DND-41 (cell line): Measurements from ENCODE around the gene YIPF3.

Source experiments
- ATAC-seq: fragments of 200-7000 bp; cut with Tn5 transposase; 3 replicates; pipeline ENCODE4 v1.9.1; 2021; ENCODE audit warnings: low read depth; ENCODE audit not compliant: insufficient read depth
- DNase-seq: peaks from one replicate; pipeline ENCODE4 v3.0.0-alpha.2; 2020
- H2AFZ ChIP-seq: 2 replicates; pipeline ENCODE4 v1.6.0; 2012; ENCODE audit warnings: low read depth, low read length
- H3K27ac ChIP-seq: 2 replicates; pipeline ENCODE4 v1.5.1; 2012; ENCODE audit warnings: low read length, inconsistent platforms
- H3K27me3 ChIP-seq: fragments of 200-600 bp; sonication (generic); 2 replicates; pipeline ENCODE4 v1.6.0; 2012; ENCODE audit warnings: low read length, mild to moderate bottlenecking, inconsistent platforms; ENCODE audit not compliant: insufficient read depth, poor library complexity
- H3K36me3 ChIP-seq: 2 replicates; pipeline ENCODE4 v1.5.1; 2012; ENCODE audit warnings: low read length, inconsistent platforms; ENCODE audit not compliant: insufficient read depth
- H3K4me1 ChIP-seq: 2 replicates; pipeline ENCODE4 v1.5.1; 2012; ENCODE audit warnings: mild to moderate bottlenecking, low read length; ENCODE audit not compliant: insufficient read depth
- H3K4me2 ChIP-seq: 2 replicates; pipeline ENCODE4 v1.6.0; 2012; ENCODE audit warnings: mild to moderate bottlenecking, moderate library complexity, low read length, inconsistent platforms; ENCODE audit not compliant: insufficient read depth
- H3K4me3 ChIP-seq, 2 experiments: fragments of 200-600 bp in 1 of 2; shearing (Covaris generic) in 1 of 2; 2 replicates each; pipeline ENCODE4 v1.5.1; 2012 to 2016; ENCODE audit warnings: inconsistent platforms in 2 of 2, low read length in 2 of 2, mild to moderate bottlenecking in 2 of 2, low read depth in 1 of 2, moderate library complexity in 1 of 2
- H3K79me2 ChIP-seq: 2 replicates; pipeline ENCODE4 v1.6.0; 2012; ENCODE audit warnings: low read length, inconsistent platforms; ENCODE audit not compliant: insufficient read depth
- H3K9ac ChIP-seq: 2 replicates; pipeline ENCODE4 v1.6.0; 2012; ENCODE audit warnings: low read depth, mild to moderate bottlenecking, inconsistent platforms, low read length, moderate library complexity
- H3K9me3 ChIP-seq: 2 replicates; pipeline ENCODE4 v1.5.1; 2012; ENCODE audit warnings: low read length, moderate library complexity, mild to moderate bottlenecking, inconsistent platforms; ENCODE audit not compliant: insufficient read depth, severe bottlenecking
- H4K20me1 ChIP-seq: 2 replicates; pipeline ENCODE4 v1.6.0; 2012; ENCODE audit warnings: low read length; ENCODE audit not compliant: insufficient read depth
- CTCF ChIP-seq: IDR thresholded peaks from 2 replicates; pipeline ENCODE4 v1.5.1; 2012; ENCODE audit warnings: borderline replicate concordance, low read length, moderate library complexity, mild to moderate bottlenecking; ENCODE audit not compliant: poor library complexity, severe bottlenecking; ENCODE audit errors: extremely low read depth
- EZH2 ChIP-seq: IDR thresholded peaks from 3 replicates; pipeline ENCODE4 v1.6.1; 2012; ENCODE audit warnings: borderline replicate concordance, low read depth, mild to moderate bottlenecking, moderate library complexity, low read length, inconsistent platforms; ENCODE audit not compliant: severe bottlenecking

YIPF3 gene

GRCh38 chr6:43511824-43512415 lies 4.8 kb downstream of the YIPF3 start:
- TF ChIP-seq CTCF (no peak), EZH2 (no peak)
- no peak overlapping the region for H3K4me2 ChIP-seq

GRCh38 chr6:43510827-43511163 lies 5.9 kb downstream of the YIPF3 start:
- TF ChIP-seq CTCF: no peak
- TF ChIP-seq EZH2: no peak
- no peak for ATAC-seq
- H4K20me1 ChIP-seq: peaks cover 14% of the 10 kb centered on the region
- H3K4me1 ChIP-seq: peaks cover 17% of the 10 kb centered on the region
- H2AFZ ChIP-seq: no peak overlapping the region
- no peak overlapping the region for H3K27ac ChIP-seq
- H3K36me3 ChIP-seq: peaks cover 56% of the 10 kb centered on the region
- H3K9me3 ChIP-seq: no peaks in the 10 kb centered on the region
- no peak overlapping the region for H3K9ac ChIP-seq
- H3K27me3 ChIP-seq: no peaks in the 10 kb centered on the region
- no peak for DNase-seq
- H3K4me2 ChIP-seq: no peak overlapping the region
- H3K79me2 ChIP-seq: peaks cover 20% of the 10 kb centered on the region
- H3K4me3 ChIP-seq: no peak overlapping the region

More at GRCh38 chr6:43511824-43512415, 4.8 kb downstream of the YIPF3 start:
- Histone ChIP-seq H2AFZ (no peak overlapping the region), H3K4me3 (no peak overlapping the region), H3K9me3 (no peaks in the 10 kb centered on the region), H3K27me3 (no peaks in the 10 kb centered on the region), H3K9ac (no peak overlapping the region), H4K20me1 (peaks cover 16% of the 10 kb centered on the region), H3K36me3 (peaks cover 55% of the 10 kb centered on the region), H3K27ac (no peak overlapping the region), H3K79me2 (peaks cover 30% of the 10 kb centered on the region), H3K4me1 (peaks cover 20% of the 10 kb centered on the region)
- DNase-seq (no peak), ATAC-seq (no peak)

- Histone ChIP-seq H3K9ac (no peak within 1 kb of the TSS), H3K79me2 (peaks cover 14% of the 10 kb centered on the region), H3K4me3 (no peak within 1 kb of the TSS), H3K27me3 (no peaks in the 10 kb centered on the region), H3K27ac (no peak within 1 kb of the TSS), H3K9me3 (no peaks in the 10 kb centered on the region), H3K36me3 (peaks cover 56% of the 10 kb centered on the region), H2AFZ (no peak within 1 kb of the TSS), H4K20me1 (peaks cover 16% of the 10 kb centered on the region), H3K4me2 (peak within 1 kb of the TSS; percentile 25; the same call in 1 of the 2 replicates), H3K4me1 (peaks cover 11% of the 10 kb centered on the region)
- ATAC-seq (peak; percentile 32; the same call in 2 of the 3 replicates), DNase-seq (peak; percentile 32)
- no peak for TF ChIP-seq CTCF
- no peak for TF ChIP-seq EZH2
Observed at GRCh38 chr6:43509984-43510826, 6.5 kb downstream of the YIPF3 start, which contains the start of gene LRRC73. TSS of gene LRRC73 (minus strand) at chr6:43510346. CDS start at chr6:43509785, 561 bp downstream.
